G401 (cell line): ENCODE data around the gene DNAJC4. TPM values are rescaled to one million over a fixed set of nuclear protein-coding genes. Genes with fewer than 3 reads are reported as not detected.

ENCODE experiments used
- DNase-seq: peaks from one replicate; pipeline ENCODE4 v3.0.0-alpha.2; 2015; ENCODE audit warnings: low spot score
- in situ Hi-C: cut with HindIII; loops from 2 replicates; pipeline ENCODE4 v1.10.0; 2016; ENCODE audit warnings: low sequenced_read_pairs, mixed read lengths
- total RNA-seq: library from RNA; depleted of rRNA; stranded (reverse); fragments of >200 nt; shearing (Covaris generic); gene quantifications from 2 replicates; pipeline ENCODE4 v1.2.3, GENCODE V29; 2014; rRNA removed

Gene DNAJC4, protein sequence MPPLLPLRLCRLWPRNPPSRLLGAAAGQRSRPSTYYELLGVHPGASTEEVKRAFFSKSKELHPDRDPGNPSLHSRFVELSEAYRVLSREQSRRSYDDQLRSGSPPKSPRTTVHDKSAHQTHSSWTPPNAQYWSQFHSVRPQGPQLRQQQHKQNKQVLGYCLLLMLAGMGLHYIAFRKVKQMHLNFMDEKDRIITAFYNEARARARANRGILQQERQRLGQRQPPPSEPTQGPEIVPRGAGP
- 10.3 and 24.1 TPM in 2 replicates for total RNA-seq

DNA sequence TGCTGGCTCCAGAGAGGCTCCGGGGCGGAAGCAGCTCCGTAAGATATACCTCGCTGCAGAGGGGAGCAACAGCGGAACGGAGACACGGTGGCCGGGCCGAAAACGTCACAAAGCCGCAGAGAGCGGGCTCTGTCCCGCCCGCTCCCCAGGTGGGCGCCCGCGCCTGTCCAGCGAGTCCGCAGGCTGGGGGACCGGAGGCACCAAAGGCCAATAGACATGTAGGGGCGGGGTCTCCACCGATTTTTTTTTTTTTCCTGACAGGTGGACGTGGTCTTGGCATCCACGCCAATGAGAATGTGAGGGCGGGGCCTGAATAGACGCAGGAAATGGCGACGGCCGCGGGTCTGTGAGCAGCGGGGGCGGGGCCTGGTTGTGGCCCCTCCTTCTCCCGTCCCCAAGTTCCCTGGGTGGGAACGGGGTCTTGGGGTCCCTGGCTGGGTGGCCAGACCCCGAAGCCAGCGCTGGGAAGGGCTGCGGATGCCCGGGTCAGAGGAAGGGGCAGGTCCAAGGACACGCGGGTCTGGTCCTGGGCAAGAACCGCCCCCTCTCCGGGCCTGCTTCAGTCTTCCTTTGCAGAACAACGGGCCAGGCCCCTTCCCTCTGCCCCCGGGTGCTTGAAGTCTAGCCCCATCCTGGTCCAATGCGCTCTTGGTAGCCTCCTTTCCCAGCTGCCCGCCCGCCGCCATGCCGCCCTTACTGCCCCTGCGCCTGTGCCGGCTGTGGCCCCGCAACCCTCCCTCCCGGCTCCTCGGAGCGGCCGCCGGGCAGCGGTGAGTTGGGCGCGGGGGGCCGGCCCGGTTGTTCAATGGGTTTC is at the start of gene DNAJC4:
Gene DNAJC4 (plus strand): TSS at position 378 of the 814 bp plus-strand sequence. CDS start 307 bp downstream, at position 685.
- peak; percentile 98 for DNase-seq
- in situ Hi-C loops = no loop called here

DNA sequence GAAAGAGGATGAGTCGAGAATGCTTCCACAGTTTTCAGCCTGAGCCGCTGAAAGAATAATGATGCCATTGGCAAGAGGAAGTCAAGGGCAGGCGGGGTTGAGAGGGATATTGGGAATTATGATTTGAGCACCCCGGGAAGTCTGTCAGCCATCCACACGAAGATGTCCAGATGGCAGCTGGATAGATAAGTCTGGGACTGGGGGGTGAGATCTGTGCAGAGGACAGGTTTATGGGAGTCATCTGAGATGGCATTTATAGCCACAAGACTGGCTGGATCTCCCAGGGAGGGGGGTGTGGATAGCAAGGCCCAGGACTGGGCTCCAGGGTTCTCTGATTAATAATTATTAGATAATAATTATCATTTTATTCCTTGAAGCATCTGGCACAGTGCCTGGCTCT is 49.5 kb upstream of the DNAJC4 start:
- no peak for DNase-seq
- in situ Hi-C loops = no loop called here

DNA sequence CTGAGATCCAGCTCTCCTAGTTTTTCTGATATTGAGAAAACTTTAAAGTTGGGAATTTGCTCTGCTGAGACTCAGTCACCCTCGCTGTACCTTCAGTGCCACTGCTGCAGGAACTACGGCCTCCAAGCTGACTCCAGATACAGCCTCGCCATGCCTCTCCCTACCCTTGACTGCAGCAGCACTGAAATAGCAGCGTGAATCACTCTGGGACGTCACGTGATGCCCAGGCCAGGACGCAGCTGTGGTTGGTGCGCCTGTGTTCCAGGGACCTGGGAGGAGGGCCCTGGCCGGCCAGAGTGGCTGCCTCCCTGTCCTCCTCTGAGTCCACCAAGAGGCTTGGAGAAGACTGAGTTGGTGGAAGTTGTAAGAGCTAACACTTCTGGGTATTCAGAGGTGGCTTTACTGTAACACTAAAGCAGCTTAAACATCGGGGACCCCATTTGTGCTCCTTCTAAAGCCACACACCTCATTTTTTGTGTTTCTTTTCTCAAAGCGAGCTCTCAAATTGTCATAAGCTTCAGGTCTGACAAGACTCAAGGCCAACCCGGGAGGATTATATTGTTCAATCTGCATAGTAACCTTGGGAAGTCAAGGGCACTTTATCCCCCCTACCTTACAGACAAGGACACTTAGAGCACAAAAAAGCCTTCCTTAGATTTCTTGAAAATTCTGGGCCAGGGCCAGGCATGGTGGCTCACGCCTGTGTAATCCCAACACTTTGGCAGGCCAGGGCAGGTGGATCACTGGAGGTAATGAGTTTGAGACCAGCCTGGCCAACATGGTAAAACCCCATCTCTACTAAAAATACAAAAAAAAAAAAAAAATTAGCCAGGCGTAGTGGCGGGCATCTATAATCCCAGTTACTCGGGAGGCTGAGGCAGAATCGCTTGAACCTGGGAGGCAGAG is 48.6 kb upstream of the DNAJC4 start:
- in situ Hi-C loops = no loop called here
- peak; percentile 84 for DNase-seq

DNA sequence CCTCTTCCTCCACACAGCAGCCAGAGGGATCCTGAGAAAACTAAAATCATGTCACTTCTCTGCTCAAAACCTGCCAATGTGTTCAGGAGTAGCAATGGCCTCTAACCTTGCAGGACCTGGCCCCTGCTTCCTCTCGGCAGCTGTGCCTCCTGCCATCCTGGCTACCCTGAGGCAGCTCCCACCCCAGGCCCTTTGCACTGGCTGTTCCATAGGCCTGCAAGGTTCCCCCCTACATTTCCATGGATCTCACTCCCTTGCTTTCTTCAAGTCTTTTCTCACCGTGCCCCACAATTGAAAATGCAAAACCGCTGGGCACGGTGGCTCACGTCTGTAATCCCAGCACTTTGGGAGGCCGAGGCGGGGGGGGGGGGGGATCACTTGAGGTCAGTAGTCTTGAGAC is 46.5 kb upstream of the DNAJC4 start:
- in situ Hi-C loops = no loop called here
- no peak for DNase-seq

DNA sequence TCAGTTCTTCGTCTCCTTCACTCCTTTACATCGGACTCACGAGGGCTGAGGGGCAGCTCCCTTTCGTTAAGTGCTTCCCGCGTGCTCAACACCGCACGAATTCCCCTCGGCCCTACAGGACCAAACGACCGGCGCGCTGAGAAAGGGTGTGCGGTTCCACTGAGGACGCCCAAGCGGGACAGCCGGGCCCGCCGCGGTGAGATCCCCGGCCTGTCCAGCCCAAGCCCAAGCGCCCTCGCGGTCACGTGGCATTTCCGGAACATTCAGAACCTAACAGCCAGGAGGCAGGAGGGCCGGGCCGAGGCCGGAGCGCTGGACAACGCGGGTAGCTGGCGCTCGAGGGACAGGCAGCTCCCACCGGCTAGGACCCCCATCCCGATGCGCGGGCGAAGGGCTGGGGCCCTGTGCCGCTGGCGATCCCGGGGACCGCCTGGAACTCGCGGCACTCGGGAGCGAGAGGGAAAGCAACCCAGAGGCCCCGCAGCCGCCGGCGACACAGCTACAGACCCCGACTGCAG is 45.1 kb upstream of the DNAJC4 start:
- DNase-seq = peak; percentile 81
- in situ Hi-C loops = no loop called here

DNA sequence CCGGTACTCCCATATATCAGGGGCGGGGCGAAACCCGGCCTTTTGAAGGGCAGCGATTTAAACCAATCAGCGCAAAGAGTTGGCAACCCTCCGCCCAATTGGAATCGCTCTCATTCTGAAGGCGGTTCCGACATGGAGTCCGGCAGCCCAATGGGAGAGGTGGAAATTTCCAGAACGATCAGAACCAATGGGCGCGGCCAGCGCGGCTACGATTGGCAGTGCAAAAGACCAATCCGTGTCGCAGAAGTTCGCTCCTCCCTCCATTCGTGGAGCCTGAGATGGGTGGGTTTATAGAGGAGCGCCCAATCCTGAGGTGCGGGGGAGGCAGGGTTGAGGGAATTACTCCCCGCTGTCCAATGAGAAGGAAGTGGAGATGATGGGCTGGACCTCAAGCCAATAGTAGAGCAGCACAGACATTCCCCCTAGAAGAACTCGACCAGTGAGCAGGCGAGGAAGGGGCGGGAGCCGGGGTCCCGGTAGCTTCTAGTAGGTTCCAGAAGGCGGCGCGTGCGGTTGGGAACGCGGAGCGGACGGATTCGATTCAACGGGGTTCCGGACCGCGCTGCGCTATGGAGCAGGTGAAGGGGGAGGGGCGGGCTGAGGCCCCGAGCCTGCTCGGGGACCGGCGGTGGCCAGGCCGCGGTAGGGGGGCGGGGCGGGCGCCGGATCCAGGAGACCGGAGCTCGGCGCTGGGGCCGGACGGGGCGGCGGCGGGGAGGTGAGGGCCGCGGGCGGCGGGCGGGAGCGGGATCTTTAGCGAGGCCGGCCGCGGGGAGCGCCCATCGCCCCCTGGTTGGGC is 44.5 kb upstream of the DNAJC4 start, which contains the start of gene STIP1:
Gene STIP1 (plus strand): TSS at position 479 of the 799 bp plus-strand sequence. CDS start 91 bp downstream, at position 570.
- DNase-seq = peak; percentile 100
- in situ Hi-C loops = no loop called here

DNA sequence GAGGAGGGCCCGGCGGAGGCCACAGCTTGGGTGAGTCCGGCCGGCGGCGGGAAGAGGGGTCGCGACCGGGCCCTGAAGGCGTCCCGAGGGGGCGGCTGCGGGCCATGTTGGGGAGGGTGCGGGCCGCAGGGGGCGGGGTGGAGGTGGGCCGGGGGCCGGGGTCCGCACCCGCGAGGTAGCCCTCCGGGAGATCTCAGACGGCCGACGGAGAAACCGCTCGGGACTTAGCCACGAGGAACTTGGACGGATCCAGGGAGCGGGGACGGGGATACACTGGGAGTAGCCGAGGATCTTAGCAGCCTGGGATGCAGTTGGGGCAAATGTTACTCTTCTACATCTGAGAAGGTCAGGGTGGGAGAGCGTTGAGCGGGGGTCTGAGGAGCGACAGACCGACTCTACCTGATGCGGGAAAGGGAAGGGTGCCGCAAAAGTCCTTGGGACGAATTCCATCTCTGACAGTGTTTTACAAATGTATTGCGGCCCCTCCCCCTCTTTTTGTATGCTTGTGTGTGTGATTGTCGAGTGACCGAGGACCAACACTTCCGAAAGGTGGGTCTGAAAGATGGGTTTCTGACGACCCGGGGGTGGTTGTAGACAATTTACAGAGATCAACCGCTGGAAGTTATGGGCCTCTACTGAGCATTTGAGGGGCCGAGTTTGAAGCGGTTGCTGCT is 43.7 kb upstream of the DNAJC4 start:
- DNase-seq = peak; percentile 33
- in situ Hi-C loops = no loop called here

DNA sequence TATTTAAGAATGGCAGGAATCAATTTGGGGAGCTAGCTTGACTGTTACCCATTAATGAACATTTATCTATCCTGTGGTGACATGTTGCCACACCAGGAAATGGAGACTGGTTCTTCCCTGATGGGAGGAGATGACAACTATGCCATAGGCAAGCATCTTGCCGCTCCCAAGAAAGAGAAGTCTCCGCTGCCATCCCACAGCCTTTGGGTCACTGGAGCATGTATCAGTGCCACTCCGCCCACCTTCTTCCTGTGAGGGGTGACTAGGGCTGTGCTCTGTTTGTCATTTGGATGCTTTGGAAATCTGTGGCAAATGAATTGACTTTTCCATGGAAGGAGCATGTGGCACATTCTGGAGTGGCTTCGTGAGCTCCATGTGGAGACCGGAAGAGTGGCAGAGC is 37.9 kb upstream of the DNAJC4 start:
- no peak for DNase-seq
- in situ Hi-C loops = no loop called here

DNA sequence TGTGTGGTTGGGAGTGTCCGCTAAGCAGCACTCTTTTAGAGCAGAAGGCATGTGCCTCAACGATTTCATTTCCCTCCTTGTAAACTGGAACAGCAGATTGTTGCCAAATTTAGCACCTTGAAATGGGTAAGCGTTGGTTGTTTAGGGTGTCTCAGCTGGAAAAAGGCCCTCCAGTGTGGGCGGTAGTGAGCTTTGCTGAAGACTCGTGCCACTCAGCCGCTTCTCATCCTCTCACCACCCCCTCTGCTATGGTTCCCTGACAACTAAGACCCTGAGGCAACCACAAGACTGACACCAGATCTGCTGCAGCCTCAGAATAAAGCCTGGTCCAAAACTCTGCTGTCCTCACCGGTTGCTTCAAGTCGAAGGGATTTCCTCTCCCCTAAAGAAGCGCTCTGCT is 33.7 kb upstream of the DNAJC4 start:
- in situ Hi-C loops = no loop called here
- DNase-seq = no peak

DNA sequence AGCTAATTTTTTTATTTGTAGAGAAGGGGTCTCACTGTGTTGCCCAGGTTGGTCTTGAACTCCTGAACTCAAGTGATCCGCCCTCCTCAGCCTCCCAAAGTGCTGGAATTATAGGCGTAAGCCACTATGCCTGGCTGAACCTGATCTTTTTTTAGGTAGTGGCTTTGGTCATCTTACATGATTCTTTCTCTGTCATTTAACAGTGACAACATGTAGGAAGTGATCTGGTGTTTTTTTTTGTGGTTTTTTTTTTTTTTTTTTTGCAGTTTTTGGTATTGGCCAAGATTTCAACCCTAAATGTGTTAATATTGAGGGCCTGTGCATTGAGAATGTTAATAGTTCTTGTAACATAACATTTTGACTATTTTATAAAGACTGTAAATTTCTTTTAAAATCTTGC is 31.8 kb upstream of the DNAJC4 start:
- in situ Hi-C loops = no loop called here
- DNase-seq = no peak

DNA sequence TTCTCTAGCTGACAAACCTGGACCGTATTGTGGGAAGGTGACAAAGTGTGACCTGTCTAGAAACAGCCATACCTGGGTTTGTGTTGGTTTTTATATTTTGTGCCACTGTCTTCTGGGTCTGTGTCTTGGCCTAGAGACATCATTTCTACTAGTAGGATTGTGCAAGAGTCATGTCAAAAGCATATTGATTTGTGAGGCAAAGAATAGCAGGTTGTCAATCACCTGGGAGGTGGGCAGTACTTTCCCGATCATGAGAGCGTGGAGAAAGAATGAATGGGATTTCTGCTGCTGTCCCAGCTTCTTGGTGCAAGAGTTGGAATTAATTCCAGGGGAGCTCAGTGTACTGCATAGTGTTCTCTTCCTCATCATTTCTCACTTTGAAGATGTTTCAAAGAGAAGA is 28.8 kb upstream of the DNAJC4 start:
- DNase-seq = no peak
- in situ Hi-C loops = loop anchor here (10.0 kb wide), 1 partner anchor 73 kb away; no protein-coding TSS in a partner anchor

DNA sequence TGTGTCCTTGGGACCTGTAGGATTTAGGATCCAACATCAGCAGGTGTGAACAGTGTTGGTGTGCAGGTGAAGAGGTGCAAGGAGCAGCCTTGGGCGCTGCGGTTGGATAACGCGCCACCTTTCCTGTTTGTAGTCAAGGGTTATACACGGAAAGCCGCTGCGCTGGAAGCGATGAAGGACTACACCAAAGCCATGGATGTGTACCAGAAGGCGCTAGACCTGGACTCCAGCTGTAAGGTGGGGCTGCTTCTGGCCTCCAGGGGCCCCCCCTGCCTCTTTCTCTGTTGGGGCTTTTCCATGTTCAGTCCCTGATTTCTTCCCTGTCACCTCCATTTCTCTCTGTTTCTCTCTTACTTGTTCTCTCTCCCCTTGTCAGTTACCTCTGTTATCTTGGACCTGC is 27.4 kb upstream of the DNAJC4 start:
- in situ Hi-C loops = loop anchor here (10.0 kb wide), 1 partner anchor 72 kb away; no protein-coding TSS in a partner anchor
- no peak for DNase-seq

DNA sequence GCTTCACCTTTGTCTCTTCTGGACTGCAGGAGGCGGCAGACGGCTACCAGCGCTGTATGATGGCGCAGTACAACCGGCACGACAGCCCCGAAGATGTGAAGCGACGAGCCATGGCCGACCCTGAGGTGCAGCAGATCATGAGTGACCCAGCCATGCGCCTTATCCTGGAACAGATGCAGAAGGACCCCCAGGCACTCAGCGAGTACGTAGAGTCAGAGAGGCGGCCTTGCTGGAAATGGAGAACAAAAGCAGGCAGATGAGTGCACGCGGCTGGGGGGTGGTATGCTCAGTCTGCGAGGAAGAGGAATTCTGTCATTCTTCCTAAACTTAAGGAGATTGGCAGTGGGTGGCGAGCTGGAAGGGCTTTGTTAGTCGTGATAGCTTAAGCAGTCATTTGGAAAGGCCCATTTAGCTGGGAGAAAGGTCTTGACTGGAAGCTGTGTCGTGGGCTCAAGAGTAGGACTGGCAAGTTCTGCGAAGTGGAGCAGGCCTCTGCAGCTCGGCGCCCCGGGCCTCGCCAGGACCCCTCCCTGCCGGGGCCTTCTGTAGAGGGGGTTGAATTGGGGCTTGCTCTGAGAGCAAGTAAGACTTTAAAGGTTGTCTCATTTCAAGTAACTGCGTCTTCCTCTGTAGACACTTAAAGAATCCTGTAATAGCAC is 26.8 kb upstream of the DNAJC4 start:
- DNase-seq = no peak
- in situ Hi-C loops = loop anchor here (10.0 kb wide), 1 partner anchor 71 kb away; no protein-coding TSS in a partner anchor

DNA sequence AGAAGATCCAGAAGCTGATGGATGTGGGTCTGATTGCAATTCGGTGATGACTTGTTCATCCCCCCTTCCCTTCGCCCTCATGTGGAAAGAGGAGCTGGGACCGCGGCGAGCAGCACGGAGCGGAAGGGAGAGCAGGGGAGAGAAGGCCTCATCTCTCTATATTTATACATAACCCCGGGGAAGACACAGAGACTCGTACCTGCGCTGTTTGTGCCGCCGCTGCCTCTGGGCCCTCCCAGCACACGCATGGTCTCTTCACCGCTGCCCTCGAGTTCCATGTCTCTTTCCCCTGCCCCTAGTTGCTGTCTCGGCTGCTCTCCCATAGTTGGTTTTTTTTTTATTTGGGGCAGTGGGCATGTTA is 26.3 kb upstream of the DNAJC4 start:
- no peak for DNase-seq
- in situ Hi-C loops = loop anchor here (10.0 kb wide), 1 partner anchor 71 kb away; no protein-coding TSS in a partner anchor

DNA sequence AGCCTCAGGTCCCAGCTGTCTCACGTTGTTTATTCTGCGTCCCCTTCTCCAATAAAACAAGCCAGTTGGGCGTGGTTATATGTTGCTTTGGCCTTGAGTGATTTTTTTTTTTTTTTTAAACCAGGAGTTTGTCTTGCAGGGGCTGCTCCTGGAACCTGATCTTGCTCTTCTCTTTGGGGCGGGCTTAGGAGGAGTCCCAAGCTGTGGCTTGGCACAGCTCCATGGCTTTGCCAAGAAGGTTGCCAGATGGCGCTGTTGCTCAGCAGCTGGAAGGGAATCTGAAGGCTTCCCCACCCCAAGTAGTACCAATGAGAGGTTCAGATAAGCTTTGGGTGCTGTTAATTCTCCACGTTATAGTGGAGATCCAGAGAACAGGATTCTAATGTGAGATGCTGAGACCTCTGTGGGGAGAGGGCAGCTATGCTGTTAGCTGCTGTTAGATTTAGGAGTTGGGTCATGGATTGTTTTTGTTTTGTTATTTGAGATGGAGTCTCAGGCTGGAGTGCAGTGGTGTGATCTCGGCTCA is 25.8 kb upstream of the DNAJC4 start:
- peak; percentile 86 for DNase-seq
- in situ Hi-C loops = loop anchor here (10.0 kb wide), 1 partner anchor 70 kb away; no protein-coding TSS in a partner anchor

DNA sequence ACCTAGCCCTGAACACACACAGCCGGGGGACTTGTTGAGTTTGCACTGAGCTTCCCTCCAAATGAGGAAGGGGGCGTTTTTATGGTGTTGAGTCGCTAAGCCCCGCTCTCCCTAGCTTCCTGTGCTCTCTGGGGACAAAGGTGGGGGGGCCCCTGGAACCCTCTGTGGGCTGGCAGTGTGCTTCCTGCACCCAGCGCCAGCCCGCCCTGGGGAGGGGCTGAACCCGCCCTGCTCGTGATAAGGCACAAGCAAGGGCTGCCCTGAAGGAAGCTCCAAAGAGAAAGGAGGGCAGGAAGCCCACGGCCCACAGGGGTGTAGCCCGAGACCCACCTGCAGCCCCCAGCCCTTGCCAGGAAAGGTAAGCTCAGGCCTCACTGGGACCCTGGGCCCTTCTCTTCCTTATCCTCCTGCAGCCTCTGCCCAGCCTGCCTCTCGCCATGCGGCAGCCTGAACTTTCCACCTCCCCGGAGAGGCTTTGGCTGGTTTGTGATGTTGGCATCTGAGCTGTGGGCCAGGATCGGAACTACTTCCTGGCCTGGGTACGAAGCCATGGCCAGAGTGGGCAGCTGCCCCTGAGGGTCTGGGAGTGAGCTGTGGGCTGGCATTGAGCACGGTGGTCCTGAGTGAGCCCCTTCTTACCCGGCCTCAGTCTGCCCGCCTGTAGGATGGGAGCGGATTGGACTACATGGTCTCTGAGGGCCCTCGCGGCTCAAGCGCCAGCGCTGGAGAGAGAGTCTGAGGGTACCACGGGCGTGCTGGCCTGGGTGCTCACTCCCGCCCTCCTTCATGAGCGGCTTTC is 23.7 kb upstream of the DNAJC4 start, which contains the start of gene FERMT3:
Gene FERMT3 (plus strand): TSS at position 265 of the 799 bp plus-strand sequence. CDS start 644 bp downstream, outside the sequence.
- in situ Hi-C loops = loop anchor here (10.0 kb wide), 1 partner anchor 68 kb away; no protein-coding TSS in a partner anchor
- no peak for DNase-seq
